GM21825 (cell line): Measurements from ENCODE around the gene FKBP1A.
"Not testable (repeated sequence)": the region's sequence is repeated elsewhere in the genome, so short reads cannot be mapped to it uniquely, and the experiment has no call there.

Experiments
- ATAC-seq: cut with Tn5 transposase; IDR thresholded peaks from one replicate; pipeline ENCODE4 v1.9.1; 2021; ENCODE audit warnings: mild to moderate bottlenecking, moderate library complexity; ENCODE audit not compliant: unreplicated experiment

FKBP1A gene

DNA sequence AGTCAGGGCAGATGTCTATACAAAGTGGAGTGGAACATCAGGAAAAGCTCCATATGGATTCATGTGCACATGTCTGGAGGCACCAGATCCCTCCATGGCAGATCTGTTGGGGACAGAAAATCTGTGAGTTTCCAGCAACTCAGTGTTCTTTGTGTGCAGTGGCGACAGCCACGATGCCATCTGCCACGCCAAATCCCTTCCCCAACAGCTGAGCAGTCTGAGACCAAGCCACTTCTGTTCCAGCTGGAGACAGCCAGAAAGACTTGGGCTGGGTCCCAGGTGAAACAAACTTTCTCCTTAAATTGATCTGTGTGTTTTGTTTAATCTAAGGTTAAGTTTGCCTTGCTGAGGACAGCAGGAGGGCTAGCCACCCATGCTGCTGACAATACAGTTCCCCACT, 22.9 kb downstream of the FKBP1A start:
- no peak for ATAC-seq

DNA sequence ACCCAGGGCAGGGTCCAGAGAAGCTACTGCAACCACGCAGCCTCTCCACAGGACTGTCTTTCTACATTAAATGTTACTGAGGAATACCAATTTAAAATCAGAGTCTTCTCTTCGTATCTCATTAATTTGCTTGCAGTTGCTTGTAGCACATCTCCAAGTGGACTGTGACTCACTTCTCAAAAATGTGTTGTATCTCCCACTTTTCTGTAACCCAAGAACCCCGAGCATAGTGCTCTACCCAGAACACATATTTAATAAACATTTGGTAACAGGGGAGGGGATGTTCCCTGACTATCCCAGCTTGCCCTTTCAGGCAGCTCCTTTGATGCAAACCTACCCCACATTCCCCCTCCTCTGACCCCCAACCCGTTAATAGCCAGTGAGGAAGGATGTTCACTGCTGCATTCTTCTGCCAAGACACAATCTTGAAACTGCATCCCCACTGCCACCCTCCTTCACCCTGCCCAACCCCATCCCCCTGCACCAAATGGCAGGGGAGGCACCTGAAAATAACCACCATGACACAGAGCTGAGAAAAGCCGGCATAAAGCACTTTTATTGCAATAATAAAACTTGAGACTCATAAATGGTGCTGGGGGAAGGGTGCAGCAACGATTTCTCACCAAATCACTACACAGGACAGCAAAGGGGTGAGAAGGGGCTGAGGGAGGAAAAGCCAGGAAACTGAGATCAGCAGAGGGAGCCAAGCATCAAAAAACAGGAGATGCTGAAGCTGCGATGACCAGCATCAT, 24.2 kb downstream of the FKBP1A start:
- ATAC-seq = no peak

DNA sequence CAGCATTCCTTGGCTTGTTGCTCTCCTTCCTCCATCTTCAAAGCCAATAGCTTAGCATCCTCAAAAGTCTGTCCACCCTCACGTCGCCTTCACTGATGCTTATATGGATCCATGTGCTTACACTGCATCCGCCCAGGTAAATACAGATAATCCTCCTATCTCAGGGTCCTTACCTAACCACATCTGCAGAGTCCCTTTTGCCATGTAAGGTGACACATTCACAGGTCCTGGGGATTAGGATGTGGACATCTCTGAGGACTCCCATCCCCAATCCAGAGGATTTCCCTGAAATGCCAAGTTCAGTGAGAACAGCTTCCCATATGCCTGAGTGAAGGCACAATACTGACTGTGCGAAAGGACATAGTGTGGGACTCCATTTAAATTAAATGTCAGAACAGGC, 25.4 kb downstream of the FKBP1A start:
- ATAC-seq = no peak

DNA sequence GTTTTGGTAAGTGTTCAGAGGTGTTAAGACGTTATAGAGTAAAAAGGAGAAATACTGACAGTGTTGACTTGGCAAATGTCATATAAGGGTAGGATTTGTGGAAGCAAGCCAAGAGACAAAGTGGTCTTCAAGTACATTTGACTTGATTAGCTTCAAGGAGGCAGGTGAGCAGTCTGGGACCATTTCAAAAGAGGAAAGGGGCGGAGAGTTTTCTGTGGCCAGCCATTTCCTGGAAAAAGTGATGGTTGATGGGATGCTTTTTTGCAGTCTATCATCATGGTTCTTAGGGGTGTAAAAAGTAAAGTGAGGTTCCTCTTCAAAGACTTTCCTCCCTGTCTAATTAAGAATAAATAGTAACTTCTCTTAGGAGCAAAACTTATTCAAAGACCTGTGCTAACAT, 28.7 kb downstream of the FKBP1A start:
- ATAC-seq = no peak

DNA sequence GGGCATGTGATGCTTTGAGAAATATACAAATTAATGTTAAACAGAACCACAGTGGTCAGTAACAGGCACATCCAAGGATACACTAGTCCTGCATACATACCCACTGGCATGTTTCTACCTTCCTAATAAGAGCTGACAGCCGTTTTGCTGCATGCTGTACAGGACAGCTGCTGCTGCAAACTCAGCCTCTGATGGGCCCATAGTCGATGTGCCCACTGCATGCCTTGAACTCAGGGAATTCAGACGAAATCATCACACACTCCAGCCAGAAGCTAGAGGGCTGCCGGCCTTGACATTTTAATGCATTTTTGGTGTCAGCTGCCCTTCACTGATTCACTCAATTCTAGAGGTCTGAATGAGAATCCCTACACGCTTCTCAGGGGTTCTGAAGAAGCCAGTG, 29.3 kb downstream of the FKBP1A start:
- no peak for ATAC-seq

DNA sequence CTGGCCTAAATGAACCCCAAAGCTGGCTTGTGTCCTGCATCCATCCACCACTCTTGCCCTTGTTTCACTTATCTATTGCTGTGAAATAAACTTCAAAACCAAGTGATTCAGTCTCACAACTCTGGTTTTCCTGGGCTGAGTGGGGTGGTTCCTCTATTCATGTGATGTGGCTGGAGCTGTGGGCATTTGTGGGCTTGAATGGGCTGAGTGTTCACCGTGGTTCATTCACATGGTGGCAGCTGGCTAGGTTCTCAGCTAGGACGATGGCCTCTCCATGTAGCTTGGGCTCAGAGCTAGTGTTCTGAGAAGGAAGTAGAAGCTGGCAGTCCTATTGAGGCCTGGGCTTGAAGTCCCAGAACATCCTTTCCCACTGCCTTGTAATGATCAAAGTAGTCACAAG, 30.4 kb downstream of the FKBP1A start:
- no peak for ATAC-seq

DNA sequence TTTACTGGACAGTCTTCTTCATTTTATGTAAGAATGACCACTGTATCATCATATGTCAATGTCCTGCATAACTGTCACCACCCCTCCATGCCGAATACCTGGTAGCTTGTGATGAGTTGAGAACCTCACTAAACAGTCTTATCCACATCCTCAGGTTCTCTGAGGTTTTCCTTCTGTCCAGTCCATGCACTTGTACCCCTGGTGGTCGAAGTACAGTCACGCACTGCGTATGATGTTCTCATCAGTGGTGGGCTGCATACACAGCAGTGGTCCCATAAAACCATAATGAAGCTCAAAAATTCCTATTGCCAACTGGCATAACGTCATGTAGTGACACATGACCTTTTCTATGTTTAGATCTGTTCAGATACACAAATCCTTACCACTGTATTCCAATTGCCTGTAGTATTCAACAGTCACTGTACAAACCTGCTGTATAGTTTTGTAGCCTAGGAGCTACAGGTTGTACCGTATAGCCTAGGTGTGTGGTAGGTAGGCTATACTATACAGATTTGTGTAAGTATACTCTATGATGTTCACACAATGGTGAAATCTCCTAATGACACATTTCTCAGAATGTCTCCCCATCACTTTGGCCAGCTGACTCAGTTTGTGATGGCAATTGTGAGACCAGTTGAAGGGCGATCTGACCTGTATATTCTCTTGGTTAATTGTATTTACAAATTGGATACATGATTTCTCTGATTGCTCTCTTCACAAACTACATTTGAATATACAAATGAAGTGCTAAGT, 32.6 kb downstream of the FKBP1A start:
- no peak for ATAC-seq

DNA sequence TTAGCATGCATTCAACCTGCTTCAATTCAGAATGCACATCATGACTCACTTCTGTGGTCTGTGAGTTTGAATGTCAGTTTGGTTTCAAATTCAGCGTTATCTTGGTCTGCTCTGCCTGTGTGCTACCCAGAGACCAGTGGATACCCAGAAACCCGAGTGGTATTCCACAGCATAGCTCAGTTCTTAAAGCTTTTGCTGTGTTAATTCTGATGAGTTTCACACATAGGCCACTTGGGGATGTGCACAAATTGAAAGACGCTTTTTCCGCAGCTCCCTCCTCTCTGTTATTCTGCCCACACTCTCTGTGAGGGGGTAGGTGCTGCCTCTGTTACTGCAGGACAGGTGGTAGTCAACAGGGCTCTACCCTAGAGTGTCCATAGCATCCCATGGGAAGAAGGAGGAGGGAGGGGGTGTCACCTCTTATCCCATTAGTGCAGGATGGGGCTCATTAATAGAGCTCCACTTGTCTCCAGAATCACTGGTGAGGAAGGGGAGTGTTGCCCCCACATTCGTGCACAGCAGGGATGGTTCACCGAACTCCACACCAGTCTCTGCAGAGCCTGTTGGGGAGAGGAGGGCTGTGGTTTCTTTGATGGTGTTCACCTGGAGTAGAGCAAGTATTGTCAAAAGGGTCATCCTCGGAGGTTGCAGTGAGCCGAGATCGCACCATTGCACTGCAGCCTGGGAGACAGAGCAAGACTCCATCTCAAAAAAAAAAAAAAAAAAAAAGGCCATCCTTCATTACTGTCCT, 34.8 kb downstream of the FKBP1A start:
- ATAC-seq = no peak

DNA sequence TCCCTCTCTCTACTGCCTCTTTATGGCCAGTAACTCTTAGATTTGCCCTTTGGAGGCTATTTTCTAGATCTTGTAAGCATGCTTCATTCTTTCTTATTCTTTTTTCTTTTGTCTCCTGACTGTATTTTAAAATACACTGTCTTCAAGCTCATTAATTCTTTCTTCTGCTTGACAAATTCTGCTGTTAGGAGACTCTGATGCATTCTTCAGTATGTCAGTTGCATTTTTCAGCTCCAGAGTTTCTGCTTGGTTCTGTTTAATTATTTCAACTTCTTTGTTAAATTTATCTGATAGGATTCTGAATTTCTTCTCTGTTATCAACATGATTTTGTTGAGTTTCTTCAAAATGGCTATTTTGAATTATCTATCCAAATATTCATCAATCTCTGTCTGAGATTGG, 38.9 kb downstream of the FKBP1A start:
- no peak for ATAC-seq

DNA sequence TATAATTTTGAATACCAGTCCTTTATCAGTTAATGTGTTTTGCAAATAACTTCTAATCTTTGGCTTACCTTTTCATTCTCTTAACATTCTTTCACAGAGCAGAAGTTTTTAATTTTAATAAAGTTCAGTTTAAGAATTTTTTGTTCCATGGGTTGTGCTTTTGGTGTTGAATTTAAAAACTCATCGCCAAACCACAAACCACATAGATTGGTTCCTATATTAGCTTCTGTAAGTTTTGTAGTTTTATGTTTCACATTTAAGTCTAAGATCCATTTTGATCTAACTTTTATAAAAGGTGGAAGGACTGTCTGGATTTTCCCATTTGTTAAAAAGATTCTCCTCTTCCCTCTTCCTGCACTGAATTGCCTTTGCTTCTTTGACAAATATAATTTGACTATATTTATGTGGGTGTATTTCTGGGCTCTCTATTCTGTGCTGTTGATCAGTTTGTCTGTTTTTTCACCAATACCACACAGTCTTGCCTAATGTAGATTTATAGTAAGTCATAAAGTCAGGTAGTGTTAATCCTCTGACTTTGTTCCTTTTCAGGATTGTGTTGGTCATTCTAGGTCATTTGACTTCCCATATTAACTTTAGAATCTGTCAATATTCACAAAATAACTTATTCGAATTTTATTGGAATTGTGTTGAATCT, 46.4 kb downstream of the FKBP1A start:
- ATAC-seq = no peak

DNA sequence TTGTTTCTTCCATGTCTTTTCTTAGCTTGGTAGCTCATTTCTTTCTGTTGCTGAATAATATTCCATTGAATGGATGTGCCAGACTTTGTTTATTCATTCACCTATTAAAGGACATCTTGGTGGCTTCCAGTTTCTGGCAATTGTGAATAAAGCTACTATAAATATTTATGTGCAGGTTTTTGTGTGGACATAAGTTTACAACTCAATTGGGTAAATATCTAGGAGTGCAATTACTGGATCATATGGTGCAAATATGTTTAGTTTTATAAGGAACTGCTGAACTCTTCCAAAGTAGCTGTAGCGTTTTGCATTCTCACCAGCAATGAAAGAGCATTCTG, 47.1 kb downstream of the FKBP1A start:
- no peak for ATAC-seq

DNA sequence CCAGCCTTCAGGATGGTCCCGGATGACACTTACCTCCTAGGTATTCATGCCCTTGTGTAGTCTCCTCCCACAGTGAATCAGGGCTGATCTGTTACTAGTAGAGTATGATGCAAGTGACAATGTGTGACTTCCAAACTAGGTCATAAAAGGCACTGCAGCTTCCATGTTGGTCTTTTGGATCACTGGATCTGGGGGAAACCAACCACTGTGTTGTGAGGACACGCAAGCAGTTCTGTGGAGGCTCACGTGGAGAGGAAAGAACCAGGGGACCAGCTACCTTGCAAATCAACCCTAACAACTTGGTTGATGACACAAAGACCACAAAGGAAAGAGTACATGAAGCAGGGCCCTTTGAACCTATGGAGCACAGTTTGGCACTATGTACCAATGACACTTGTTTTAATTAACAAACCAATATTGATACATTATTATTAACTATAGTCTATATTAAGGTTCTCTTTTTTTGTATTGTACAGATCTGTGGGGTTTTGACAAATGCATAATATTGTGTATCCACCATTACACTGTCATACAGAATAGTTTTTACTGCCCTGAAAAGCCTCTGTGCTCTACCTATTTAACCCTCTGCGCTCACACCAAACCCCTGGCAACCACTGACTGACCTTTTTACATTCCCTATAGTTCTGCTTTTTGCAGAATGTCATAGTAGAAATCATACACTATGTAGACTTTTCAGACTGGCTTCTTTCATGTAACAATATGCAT, 47.7 kb downstream of the FKBP1A start:
- ATAC-seq = no peak

DNA sequence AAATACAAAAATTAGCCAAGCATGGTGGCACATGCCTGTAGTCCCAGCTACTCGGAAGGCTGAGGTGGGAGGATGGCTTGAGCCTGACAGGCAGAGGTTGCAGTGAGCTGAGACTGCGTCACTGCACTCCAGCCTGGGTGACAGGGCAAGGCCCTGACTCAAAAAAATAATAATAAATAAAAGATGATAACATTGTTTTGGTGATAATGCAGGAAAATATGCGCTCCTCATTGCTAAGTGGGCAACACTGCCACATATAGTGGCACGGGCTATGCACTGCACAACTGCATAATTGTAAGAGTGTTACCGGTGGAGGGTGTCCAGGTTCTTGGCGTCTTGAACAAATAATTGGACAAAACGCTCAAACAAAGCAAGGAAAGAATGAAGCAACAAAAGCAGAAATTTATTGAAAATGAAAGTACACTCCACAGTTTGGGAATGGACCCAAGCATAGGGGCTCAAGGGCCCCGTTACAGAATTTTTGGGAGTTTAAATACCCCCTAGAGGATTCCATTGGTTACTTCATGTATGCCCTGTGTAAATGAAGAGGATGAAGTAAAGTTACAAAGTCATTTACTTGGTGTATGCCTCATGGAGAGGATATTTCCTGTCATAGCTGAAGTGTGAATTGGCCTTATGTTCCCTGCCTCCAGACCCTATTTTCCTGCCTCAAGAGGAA, 49.3 kb downstream of the FKBP1A start:
- not testable (repeated sequence) for ATAC-seq

DNA sequence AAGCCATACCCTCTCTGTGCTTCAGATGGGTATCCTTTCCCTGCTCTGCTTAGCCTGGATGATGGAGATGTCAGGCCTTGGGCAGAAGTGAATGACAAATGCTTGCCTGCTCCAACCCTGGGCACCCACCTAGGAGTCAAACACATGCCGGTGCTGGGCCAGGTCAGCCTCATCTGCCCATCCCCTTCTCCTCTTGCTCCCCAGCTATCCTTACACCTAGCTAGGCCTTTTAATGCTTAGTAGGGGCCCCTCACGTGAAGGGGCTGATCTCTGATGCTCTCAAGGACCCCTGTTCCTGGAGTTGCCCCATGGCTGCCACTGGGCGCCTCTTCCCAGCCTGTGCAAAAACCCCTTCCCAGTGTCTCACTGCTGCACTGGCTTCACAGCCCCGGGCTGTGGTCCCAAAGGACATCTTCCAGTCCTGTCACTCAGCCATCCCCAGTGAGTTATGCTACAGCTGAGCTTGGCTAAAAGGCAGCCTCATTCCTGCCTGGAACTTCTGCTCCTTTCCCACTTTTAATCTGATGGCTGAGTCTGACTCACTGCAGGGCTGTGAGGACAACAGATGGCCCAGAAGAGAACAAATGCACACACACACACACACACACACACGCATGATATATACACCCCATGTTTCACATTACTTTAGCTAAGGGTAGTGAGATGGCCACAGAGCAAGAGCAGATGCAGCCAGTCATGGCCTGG, 51.1 kb downstream of the FKBP1A start:
- no peak for ATAC-seq

DNA sequence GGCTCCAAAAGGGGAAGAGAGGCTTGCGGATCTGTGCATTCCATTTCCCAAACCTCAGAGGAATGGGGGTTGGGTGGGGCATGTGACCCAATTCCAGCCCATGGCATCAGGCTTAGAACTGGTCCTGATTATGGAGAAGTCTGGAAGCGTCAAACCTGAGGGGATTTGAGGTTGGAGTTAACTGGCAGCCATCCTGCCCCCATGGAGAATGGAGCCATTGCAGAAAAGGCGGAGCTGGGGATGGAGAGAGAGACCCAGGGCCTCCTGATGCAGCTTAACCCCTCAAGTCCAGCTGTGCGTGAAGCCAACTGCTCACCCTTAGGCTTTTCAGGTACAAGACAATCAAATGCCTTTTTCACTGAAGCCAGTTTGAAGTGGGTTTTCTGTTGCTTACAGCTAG, 54.1 kb downstream of the FKBP1A start:
- no peak for ATAC-seq

DNA sequence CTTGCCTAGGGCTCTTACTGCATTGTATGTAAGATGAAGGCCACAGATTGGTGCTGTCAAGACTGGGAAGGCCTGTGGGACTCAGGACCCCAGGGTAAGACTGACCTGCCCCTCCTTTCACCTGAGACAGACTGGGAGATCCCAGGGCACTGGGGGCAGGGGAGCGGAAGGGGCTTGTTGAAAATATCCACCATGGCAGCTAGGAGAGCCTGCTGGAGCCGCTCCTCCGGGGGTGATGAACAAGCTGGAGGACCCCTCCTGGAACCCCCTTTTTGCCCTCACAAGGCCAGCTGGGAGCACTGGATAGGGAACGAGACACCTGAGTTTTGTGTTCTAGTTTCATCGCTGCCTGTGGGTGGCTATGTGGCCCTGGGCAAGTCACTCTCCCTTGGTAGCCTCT, 54.8 kb downstream of the FKBP1A start:
- ATAC-seq = no peak

DNA sequence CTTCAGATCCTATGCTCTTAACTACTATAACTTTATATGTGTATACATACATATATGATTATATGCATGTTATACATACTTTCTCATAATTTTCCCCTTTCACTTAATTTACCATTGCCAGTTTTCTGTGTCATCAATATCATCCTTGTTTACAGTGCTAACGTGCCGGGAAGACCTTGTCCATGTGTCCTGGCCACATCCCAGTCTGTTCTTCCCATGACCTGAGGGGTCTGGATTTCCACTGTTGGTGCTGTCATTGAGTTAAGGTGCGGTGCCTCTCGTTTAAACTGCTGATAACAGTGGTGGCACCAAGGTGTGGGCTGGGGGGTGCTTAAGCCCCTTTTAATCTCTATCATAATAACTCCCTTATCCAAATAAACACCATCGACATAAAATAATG, 55.4 kb downstream of the FKBP1A start:
- no peak for ATAC-seq

DNA sequence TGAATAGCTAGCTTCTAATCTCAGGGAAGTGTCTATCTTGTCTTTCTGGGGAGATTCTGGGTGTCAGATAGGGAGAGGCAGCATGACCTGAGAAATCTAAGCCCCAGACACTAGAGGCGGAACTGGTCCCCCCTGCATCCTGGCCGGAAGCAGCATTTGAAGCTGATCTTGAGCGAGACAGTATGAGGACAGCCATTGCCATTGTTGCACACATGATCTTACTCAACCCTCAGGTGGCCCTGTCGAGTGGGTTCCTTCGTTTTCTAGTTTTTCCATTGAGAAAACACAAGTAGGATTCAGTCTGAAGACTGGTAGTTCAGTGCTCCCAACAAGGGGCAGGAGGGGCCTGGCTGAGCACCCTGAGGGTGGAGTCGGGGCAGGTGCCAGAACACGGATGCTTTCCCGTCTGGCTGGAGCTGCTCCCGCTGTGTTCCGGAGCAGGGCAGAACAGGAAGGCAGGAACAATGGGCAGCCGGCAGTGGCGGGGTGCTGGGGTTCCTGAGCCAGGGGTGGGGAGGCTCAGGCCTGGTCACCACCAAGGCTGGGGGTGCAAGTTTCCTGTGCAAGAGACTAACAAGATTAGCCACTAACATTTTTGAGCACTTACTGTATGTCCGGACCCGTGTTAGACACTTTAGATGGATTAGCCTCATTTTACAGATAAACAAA, 56.0 kb downstream of the FKBP1A start:
- no peak for ATAC-seq
